Neural progenitor cell (in vitro differentiated cells): ENCODE measurements around the gene C12orf56.

Experiments
- EZH2 ChIP-seq: fragments of 200-600 bp; sonication (generic); IDR thresholded peaks from 2 replicates; pipeline ENCODE4 v1.6.1; 2017; ENCODE audit warnings: antibody characterized with exemption, mild to moderate bottlenecking, moderate library complexity
- EZH2phosphoT487 ChIP-seq: fragments of 200-600 bp; sonication (generic); IDR thresholded peaks from 2 replicates; pipeline ENCODE4 v1.6.1; 2017; ENCODE audit warnings: antibody characterized with exemption
- TF ChIP-seq, protein P1 (sequence below): fragments of 200-600 bp; sonication (generic); IDR thresholded peaks from 2 replicates; pipeline ENCODE4 v1.5.1; 2017; ENCODE audit warnings: antibody characterized with exemption, mild to moderate bottlenecking

DNA sequence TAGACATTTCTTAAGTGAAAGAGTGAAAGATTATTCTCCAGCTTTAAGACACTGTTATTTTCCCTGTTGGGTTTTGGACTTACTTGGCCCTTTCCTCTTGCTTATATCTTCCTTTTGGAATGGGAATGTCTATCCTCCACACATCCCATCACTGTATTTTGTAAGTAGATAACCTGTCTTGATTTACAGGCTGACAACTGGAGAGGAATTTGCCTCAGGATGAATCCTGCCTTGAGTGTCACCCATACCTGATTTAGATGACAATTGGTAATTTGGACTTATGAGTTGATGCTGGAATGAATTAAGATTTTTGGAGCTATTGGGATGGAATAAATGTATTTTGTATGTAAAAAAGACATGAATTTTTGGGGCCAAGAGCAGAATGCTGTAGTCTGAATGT is 94.3 kb downstream of the C12orf56 start:
- TF ChIP-seq, protein P1, sequence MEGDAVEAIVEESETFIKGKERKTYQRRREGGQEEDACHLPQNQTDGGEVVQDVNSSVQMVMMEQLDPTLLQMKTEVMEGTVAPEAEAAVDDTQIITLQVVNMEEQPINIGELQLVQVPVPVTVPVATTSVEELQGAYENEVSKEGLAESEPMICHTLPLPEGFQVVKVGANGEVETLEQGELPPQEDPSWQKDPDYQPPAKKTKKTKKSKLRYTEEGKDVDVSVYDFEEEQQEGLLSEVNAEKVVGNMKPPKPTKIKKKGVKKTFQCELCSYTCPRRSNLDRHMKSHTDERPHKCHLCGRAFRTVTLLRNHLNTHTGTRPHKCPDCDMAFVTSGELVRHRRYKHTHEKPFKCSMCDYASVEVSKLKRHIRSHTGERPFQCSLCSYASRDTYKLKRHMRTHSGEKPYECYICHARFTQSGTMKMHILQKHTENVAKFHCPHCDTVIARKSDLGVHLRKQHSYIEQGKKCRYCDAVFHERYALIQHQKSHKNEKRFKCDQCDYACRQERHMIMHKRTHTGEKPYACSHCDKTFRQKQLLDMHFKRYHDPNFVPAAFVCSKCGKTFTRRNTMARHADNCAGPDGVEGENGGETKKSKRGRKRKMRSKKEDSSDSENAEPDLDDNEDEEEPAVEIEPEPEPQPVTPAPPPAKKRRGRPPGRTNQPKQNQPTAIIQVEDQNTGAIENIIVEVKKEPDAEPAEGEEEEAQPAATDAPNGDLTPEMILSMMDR: no peak
- TF ChIP-seq EZH2 (no peak), EZH2phosphoT487 (no peak)
